Activated CD8-positive, alpha-beta memory T cell treated with anti-CD3 and anti-CD28 coated beads, Interleukin-2, amount 50 U/mL, for 1 hour (primary cell): ENCODE data around the gene PARP9.
"Not testable (repeated sequence)": the region's sequence is repeated elsewhere in the genome, so short reads cannot be mapped to it uniquely, and the experiment has no call there.

Source experiments
- DNase-seq: peaks from one replicate; pipeline ENCODE4 v3.0.0-alpha.2; 2020; ENCODE audit errors: extremely low read depth

Gene PARP9

DNA sequence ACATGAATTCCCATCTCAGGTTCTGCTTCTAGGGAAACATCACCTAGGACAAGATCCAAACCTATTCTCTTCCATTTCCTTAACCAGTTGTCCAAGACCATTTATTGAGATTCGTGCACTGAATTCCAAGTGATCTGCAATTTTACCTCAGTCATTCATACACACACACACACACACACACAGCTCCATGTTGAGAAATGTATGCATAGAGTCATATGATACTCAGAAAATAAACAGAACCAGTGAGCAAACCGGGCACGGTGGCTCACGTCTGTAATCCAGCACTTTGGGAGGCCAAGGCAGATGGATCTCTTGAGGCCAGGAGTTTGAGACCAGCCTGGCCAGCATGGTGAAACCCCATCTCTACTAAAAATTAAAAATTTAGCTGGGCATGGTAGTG is 43.2 kb downstream of the PARP9 start:
- no peak for DNase-seq

DNA sequence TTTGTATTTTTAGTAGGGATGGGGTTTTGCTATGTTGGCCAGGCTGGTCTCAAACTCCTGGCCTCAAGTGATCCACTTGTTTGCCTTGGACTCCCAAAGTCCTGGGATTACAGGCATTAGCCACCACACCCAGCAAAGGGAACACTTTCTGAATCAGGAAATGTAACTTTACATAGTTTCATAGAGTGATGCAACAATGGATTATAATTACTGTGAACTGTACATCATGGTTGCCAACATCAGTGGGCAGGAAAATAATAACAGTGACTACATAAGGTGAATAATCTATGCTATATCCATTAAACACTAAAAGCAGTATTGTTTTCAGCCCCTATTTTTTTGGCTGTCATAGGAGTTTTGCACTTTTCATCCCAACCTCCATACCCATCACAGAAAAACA is 44.4 kb downstream of the PARP9 start:
- DNase-seq, result no peak

DNA sequence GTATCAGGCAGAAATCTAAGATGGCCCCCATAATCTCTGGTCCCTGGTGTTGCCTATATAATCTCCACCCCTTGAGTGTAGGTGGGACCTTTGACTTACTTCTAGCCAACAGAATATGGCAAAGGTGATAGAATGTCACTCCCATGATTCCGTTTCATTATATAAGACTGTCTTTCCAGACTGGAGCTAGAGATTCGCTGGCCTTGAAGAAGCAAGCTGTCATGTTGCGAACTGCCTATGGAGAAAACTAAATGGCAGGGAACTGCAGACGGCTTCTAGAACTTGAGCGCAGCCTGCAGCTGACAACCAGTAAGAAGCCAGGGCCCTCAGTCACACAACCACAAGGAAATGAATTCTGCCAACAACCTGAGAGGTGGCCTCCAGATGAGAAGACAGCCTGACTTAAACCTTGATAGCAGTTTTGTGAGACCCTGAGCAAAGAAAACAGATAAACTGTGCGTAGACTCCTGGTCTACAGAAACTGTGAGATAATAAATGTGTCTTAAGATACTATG is 47.2 kb downstream of the PARP9 start:
- DNase-seq, result no peak

DNA sequence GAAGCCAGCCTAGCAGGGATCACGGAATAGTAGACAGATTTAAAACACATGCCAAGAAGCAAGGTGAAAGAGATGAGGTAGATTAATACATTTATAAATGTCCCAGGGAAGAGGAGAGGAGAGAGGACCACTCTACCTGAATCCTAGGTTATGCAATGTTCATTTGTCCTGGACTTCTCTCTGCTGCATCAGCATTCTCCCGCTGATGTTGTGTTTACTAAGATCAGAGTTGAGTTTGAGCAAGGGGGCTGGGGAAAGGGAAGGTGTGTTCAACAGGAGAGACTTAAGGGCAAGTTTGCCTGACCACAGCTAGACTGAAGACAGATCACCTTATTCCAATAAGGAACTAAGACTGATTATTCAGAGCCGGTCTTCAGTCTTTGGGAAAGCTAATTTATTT is 48.2 kb downstream of the PARP9 start:
- no peak for DNase-seq

DNA sequence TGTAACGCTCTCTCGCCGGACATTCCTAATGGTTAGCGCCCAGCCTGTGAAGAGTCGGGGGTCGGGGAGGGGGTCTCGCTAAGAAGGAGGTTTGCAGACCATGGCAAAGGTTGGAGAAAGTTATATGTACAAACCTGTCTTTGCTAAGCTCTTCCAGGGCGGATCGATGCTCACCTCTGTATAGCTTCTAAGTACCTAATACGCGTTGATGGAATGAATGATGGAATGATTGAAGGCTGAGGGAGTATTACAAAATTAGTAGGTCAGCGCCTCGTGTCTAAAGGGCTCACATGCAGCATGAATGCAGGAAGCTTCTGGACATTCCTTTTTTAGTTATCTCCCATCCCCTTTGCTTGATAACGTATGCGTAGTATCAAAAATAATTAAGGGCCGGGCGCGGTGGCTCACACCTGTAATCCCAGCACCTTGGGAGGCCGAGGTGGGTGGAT is 49.1 kb downstream of the PARP9 start:
- no peak for DNase-seq

DNA sequence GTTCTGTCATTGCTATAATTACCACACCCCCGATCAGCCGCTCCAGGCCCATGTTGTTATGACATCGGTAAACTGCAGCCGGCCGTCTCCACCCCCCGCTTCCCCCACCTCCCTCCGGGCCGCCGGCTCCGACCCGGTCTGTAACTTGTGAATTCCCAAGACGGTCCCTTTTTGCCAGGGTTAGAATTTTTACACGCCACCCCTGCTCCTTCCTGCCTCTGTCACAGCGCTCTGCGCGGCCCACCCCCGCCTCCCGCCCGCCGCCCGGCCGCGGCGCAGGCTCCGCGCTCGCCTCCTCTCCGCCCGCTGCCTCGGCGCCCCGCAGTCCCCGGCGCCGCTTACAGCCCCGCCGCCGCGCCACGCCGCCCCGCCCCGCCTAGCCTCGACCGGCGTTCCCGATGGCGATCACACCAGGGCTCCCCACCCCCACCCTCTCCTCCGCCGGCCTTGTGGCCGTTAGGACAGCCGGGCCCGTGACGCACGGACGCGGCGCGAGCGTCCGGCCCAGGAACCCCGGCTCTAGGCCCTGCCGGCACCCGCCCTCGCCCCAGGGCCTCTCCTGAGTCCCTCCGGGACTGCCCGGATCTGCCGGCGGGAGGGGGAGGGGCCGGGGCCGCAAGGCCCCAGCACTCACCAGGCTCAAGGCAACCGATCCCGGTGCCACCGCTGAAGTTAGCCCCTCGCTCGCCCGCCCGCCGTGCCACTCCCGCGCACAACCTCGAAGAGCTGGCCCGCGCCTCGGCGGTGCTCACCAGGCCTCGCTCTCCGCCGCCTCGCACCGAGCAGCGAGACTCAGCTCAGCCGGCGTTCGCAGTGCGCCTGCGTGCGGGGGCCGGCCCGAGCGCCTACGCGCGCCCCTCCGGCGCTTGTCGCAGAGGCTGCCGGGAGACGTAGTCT is 49.7 kb downstream of the PARP9 start, which contains the start of gene KPNA1:
KPNA1 (minus strand) TSS at position 817 of the 897 bp plus-strand sequence. CDS start 18,374 bp downstream, outside the sequence.
- peak; percentile 43 for DNase-seq

DNA sequence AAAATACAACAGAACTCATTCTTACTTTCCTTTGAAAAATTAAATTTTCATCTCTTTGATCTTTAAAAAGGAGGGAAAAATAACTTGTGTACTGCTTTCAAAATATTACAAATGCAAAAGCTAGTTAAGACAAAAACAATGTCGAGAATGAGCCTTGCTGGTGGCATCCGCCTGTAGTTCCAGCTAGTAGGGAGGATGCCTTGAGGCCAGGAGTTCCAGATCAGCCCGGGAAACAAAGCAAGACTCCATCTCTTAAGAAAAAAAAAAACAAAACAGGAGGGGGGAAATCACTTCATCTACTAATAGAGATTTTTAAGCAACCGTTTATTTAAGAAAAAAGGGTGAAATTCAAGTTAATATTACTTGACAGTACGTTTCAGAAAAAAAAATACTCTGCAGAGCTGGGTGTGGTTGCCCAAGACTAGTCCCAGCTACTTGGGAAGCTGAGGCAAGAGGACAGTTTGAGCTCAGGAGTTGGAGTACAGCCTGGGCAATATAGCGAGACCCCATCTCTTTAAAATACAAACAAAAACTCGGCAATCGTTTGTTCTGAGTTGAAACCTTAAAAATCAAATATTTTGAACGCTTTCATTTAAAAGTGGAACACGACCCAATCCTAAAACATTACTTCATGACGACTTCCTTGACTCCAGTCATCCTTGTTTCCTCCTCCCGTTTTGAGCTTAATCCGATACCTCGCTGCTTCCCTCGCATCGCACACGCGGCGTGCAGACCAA is 50.5 kb downstream of the PARP9 start:
- no peak for DNase-seq

DNA sequence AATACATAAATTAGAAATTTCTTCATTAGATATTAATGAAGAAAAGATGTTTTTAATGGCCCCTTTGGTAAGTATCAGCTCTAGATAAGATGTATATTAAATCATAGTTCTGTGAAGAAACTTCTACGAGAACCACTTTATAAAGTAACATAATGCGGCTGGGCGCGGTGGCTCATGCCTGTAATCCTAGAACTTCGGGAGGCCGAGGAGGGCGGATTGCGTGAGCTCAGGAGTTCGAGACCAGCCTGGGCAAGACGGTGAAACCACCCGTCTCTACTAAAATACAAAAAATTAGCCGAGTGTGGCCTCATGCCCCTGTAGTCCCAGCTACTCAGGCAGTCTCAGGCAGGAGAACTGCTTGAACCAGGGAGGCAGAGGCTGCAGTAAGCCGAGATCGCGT is 51.8 kb downstream of the PARP9 start:
- no peak for DNase-seq

DNA sequence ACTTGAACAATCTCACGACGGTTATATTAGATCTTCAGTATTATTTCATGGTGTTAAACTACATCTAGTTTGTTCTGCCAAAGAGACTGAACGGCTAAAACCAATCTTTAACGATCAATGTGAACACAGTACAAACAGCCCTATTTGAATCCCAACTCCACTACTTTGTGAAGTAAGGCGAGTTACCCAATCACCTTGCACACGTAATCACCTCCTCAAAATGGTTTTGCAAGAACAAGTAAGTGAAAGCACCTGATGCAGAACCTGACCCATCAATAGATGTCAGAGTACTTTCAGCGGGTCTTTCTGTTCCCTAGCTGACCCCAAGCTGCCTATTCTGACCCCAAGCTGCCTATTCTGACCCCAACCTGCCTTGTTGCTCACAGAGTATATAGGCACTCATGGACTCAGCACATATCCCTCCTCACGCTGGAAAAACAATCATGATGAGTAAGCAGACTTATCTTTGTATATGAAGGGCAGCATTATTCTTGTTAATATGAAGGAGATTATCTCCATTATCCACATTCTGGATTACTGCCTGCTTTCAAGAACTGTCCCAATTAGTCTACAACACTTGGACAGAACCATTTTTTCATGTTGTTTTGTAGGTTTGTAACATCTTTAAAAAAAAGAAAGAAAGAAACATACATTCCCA is 53.1 kb downstream of the PARP9 start:
- no peak for DNase-seq

DNA sequence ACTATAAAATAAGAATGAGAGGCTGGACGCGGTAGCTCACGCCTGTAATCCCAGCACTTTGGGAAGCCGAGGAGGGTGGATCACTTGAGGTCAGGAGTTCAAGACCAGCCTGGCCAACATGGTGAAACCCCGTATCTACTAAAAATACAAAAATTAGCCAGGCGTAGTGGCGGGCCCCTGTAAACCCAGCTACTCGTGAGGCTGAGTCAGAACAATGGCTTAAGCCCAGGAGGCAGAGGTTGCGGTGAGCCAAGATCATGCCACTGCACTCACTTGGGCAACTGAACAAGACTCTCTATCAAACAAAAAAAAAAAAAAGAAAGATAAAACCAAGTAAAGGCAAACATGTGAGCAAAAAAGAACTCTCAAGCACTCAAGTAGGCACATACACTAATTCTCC is 55.2 kb downstream of the PARP9 start:
- DNase-seq, result not testable (repeated sequence)

DNA sequence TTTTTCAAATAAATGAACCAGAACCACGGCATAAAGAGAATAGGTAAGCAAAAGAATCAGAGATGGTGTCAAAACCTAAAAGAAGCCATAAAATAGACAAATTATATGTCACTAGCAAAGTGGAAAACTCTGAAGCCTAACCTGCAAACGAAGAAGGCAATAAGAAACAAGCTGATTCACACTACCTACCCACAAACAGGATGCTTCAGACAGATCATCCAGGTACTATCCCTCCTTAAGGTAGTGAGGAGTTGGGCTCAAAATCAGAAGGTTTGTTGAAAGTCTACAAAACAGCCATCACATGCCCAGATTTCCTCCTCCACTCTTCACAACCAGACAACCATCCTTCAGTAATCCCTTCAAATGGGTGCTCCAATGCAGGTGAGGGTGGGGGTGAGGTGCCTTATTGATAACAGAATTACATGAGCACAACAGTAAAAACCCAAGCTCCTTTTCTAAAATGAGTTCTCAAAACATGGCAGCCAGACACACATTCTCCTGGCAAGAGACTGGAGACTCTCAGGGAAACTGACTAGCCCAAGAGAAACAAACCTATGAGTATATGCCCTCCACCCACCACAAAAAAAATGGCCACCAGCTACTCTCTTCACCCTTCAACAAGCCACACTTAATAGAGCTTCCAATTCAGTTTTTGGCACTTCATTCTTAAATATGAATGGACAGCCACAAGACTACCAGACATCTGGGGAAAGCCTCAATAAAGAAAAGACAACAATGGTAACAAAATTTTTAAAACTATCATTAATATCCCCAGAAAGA is 55.8 kb downstream of the PARP9 start:
- no peak for DNase-seq

DNA sequence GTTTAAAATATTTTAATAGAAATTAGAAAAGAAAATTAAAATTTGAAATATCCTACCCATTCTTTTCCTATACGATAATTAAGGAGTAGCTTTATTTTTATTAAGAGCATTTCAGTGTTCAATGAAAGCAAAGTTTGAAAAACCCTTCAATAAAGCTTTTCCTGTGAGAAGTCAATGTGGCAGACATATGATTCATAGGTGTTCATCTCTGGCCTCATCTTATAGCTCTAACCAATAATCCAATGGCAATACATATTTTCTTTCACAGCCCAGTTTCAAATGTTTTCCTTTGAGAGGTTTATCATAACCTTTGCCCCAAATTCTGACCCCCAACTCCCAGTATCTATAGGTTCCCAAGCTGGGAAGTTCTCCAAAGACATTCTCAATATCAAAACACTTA is 57.6 kb downstream of the PARP9 start:
- DNase-seq, result no peak

DNA sequence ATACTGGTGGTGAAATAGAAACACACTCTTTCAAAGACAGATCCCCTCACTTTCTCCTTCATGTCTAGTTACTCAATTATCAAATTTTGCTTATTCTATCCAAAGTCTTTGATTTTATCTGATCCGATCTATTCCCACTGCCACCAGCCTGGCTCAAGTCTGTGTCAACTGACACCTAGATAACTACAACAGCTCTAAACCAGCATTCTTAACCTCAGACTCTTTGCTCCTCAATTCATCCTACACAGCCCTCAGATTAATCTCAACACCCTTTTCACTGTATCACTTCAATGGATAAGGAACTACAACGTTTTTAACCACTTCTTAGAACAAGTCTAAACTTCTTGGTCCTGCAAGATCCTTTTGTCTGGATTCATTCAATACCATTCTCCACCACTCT is 58.4 kb downstream of the PARP9 start:
- no peak for DNase-seq

DNA sequence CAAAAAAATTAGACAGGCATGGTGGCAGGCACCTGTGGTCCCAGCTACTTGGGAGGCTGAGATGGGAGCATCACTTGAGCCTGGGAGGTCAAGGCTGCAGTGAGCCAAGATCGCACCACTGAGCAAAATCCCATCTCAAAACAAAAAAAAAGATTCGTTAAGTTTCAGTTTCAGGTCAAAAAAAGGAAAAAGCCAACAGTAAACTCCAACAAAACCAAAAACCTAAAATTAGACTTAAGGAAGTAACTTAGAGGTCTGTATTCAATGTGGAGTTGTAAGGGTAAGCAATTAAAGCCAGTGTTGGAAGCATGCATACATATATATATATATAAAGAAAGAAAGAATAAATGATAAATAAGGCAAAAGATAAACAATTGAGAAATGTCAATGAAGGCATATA is 61.2 kb downstream of the PARP9 start:
- no peak for DNase-seq

DNA sequence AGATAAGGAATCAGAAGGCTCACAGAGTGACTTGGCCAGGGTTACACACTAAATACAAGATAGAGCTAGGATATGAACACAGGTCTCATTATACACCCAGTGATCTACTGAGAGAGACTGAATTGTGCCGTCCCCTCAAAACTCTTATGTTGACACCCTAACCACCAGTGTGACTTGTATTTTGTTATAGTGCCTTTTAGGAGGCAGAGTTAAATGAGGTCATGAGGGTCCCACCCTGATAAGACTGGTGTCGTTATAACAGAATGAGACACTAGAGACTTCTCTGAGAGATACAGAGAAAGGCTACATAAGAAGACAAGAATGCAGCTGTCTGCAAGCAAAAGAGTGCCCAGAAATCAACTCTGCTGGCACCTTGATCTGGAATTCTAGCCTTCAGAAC is 62.0 kb downstream of the PARP9 start:
- no peak for DNase-seq

DNA sequence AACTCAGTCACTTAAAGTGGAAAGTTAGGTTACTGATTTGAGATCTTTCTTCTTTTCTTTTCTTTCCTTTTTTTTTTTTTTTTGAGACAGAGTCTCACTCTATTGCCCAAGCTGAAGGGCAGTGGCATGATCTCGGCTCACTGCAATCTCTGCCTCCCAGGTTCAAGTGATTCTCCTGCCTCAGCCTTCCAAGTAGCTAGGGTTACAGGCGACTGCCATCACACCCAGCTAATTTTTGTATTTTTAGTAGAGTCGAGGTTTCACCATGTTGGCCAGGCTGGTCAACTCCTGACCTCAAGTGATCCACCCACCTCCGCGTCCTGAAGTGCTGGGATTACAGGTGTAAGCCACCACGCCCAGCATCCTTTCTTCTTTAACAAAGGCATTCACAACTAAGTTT is 63.1 kb downstream of the PARP9 start:
- DNase-seq, result not testable (repeated sequence)

DNA sequence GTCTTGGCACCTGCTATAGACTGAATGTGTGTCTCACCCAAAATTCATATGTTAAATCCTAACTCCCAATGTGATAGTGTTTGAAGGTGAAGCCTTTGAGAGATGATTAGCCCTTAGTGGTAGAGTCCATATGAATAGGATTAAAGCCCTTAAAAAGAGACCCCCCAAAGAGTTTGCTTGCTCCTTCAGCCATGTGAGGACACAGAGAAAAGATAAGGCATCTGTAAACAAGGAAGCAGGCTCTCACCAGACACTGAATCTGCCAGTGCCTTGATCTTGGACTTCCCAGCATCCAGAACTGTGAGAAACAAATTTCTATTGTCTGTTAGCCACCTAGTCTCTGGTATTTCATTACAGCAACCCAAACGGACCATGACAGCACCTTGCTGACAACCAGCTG is 65.9 kb downstream of the PARP9 start:
- no peak for DNase-seq

DNA sequence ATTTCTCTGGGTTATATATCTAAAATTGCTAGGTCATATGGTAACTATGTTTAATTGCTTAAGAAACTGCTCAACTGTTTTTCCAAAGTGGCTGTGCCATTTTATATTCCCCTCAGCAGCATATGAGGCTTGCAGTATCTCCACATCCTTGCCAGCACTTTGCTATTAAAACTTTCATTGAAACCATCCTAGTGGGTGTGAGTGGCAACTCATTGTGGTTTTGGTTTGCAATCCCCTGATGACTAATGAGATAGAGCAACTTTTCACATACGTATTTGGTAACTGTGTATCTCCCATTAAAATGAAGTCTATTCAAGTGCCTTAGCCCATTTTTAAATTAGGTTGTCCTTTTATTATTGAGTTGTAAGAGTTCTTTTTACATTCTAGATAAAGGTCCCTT is 66.7 kb downstream of the PARP9 start:
- DNase-seq, result no peak

DNA sequence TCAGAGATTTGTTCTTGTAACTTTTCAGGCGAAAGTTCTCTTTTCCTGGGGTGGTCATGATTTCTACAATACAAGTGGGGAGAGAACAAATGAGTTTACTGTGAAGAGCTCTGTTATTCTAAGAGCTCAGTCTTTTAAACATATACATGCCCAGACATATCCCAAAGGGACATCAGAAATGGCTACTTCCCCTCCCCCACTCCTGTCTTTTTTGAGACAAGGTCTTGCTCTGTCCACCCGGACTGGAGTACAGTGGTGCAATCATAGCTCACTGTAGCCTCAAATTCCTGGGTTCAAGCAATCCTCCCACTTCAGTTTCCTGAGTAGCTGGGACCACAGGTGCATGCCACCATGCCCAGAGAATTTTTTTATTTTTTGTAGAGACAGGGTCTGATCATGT is 67.6 kb downstream of the PARP9 start:
- DNase-seq, result no peak

DNA sequence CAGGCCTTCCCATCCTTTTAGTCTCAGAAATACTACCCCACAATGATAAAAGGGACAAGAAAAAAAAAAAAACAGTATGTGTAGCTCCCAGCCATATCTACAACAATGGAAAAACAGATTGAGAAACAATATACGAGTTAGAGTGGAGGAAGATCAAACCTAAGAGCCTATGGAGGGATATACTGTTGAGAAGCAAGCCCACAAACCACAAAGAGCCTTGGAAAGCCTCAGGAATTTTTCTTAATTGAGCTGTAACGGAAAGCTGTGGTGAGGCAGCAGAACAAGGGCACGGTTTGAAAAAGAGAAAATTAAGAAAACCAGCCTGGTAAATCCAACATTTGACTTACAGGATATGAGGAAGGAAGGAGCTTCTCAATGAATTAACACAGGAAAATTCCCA is 70.8 kb downstream of the PARP9 start:
- no peak for DNase-seq

DNA sequence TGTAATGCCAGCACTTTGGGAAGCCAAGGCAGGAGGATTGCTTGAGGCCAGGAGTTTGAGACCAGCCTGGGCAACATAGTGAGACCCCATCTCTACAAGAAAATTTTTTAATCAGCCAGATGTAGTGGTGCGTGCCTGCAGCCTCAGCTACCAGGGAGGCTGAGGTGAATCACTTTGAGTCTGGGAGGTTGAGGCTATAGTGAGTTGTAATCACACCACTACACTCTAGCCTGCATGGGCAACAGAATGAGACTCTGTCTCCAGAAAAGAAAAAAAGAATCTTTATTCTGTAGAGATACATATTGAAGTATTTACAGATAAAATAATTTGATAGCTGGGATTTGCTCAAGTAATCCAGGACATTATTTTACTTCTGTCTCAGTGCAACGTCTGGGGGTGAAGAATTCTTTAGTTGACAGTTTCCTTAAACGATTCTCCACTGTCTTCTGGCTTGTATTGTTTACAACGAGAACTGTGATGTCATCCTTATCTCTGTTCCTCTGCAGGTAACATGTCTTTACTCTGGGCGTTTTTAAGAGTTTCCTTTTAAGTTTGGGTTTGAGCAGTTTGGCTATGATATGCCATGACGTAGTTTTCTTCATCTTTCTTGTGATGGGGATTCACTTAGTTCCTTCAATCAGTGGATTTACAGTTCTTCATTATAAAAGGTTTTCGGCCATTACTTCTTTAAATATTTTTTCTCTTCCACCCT is 75.7 kb downstream of the PARP9 start:
- DNase-seq, result no peak
